Measurements from ENCODE around the gene SPRYD7. TPM values are rescaled to one million over a fixed set of nuclear protein-coding genes. Genes with fewer than 3 reads are reported as not detected.

The SPRYD7 gene
- total RNA-seq, 1 experiment from 2014 or later: 20.7 TPM

DNA sequence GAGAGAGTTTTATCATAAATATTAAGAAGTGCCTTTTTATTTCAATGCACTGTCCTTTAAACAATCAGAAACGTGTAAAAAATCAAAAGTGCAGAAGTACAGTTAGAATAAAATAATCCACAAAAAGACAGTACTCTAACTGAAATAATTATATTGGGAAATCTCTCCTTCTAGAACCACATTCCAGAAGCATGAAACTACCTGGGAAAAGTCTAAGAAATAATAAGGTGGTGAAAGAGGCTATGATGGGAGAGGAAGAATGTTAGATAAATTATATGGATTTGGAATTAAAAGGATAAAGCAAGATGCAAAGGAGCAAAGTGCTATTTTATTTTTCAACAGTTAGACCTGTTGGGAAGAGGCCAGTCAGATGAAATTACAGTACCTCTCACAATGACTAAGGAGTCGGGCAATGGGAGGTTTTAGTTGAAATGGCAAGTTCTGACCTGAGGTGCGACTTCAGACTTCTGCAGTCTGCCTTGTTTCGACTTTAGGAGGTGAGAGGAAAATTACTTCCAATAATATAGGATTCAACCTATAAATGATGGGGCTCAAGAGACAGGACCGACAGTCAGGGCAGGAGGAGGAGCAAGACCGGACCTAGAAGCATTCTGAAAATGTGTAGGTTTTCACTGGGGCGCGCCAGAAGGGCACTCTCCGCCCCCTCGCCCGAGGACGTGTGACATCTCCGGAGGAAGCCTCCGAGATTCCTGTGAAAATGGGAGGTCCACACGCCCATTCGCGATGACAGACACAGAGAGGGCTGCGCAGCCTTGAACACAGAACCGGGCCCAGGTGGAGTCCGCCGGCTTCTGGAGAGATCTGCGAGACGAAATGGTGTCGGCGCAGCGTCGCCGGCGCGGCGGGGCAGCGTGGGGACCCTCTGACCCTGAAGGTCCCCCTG is 717 bp downstream of the SPRYD7 start:
- no peaks in the 10 kb centered on the region for H3K27me3 ChIP-seq (replicated peaks; ENCODE audit: control insufficient read depth, insufficient read depth, low read length)
- Mint-ChIP-seq H3K4me1 (ENCODE audit: low read depth, unreplicated experiment) (peaks cover 26% of the 10 kb centered on the region), H3K4me3 (ENCODE audit: unreplicated experiment) (peak overlapping the region; percentile 100), H3K27me3 (ENCODE audit: insufficient read depth, unreplicated experiment) (no peaks in the 10 kb centered on the region), H3K36me3 (ENCODE audit: insufficient read depth, unreplicated experiment) (peaks cover 17% of the 10 kb centered on the region), H3K9me3 (ENCODE audit: unreplicated experiment) (no peaks in the 10 kb centered on the region), H3K27ac (ENCODE audit: unreplicated experiment) (peak overlapping the region; percentile 98)
- ChIA-PET POLR2A (interaction anchor here (0.6 to 1.6 kb wide), 9 partner anchors 16 to 825 kb away, joined by 3 to 19 read pairs (median 6); partner anchors contain the start of genes KPNA3 and TRIM13), CTCF (interaction anchor here (0.7 to 1.6 kb wide), 27 partner anchors 9 to 1133 kb away, joined by 3 to 40 read pairs (median 5); partner anchors contain the start of genes EBPL, KPNA3 and TRIM13)
- peak overlapping the region; percentile 97 for H3K4me3 ChIP-seq (ENCODE audit: low read depth, low read length)
- TF ChIP-seq, protein P1, sequence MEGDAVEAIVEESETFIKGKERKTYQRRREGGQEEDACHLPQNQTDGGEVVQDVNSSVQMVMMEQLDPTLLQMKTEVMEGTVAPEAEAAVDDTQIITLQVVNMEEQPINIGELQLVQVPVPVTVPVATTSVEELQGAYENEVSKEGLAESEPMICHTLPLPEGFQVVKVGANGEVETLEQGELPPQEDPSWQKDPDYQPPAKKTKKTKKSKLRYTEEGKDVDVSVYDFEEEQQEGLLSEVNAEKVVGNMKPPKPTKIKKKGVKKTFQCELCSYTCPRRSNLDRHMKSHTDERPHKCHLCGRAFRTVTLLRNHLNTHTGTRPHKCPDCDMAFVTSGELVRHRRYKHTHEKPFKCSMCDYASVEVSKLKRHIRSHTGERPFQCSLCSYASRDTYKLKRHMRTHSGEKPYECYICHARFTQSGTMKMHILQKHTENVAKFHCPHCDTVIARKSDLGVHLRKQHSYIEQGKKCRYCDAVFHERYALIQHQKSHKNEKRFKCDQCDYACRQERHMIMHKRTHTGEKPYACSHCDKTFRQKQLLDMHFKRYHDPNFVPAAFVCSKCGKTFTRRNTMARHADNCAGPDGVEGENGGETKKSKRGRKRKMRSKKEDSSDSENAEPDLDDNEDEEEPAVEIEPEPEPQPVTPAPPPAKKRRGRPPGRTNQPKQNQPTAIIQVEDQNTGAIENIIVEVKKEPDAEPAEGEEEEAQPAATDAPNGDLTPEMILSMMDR (IDR thresholded peaks at IDR 0.05; ENCODE audit: insufficient read depth in 1 of 2, low read depth in 1 of 2, low read length in 1 of 2, severe bottlenecking in 1 of 2, unreplicated experiment in 1 of 2): no peak
- H3K9me3 ChIP-seq: no peaks in the 10 kb centered on the region
- DNase-seq: peak; percentile 79 to 87
- BruUV-seq (replicated peaks): TSS peak; percentile 39
- H3K36me3 ChIP-seq (ENCODE audit: control insufficient read depth, insufficient read depth, low read length): no peaks in the 10 kb centered on the region
- H3K4me1 ChIP-seq: peaks cover 34% of the 10 kb centered on the region
- intact Hi-C loops (cut with micrococcal nuclease; ENCODE audit: unreplicated experiment): loop anchor here (1.0 to 5.0 kb wide), 9 partner anchors 18 to 493 kb away; partner anchors contain the start of genes CAB39L, KPNA3, SETDB2 and TRIM13

DNA sequence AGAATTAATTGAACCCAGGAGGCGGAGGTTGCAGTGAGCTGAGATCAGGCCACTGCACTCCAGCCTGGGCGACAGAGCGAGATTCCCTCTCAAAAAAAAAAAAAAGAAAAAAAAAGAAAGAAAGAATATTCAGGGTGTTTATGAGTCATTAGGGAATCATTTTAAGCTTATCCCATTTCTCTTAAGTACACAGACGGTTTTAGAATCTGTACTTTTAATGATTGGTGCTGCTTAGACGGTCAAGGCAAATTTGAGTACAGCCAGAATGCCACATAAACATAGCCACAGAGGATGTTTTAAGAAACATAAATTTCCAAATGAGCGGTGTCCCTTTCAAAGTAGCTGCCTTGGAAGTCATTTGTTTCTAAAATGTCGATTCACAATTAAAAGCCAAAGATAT is 2.6 kb downstream of the SPRYD7 start:
- POLR2A ChIA-PET: no interaction called here
- H3K27ac Mint-ChIP-seq (ENCODE audit: unreplicated experiment): peak overlapping the region; percentile 53
- no peaks in the 10 kb centered on the region for H3K27me3 Mint-ChIP-seq (ENCODE audit: insufficient read depth, unreplicated experiment)
- CTCF ChIA-PET: no interaction called here
- peaks cover 19% of the 10 kb centered on the region for H3K36me3 Mint-ChIP-seq (ENCODE audit: insufficient read depth, unreplicated experiment)
- no peak for DNase-seq
- BruUV-seq (replicated peaks): no TSS peak
- Histone ChIP-seq H3K36me3 (ENCODE audit: control insufficient read depth, insufficient read depth, low read length) (no peaks in the 10 kb centered on the region), H3K9me3 (no peaks in the 10 kb centered on the region), H3K4me1 (peaks cover 21% of the 10 kb centered on the region), H3K4me3 (ENCODE audit: low read depth, low read length) (no peak overlapping the region), H3K27me3 (replicated peaks; ENCODE audit: control insufficient read depth, insufficient read depth, low read length) (no peaks in the 10 kb centered on the region)
- H3K4me1 Mint-ChIP-seq (ENCODE audit: low read depth, unreplicated experiment): peaks cover 25% of the 10 kb centered on the region
- TF ChIP-seq, protein P1 (IDR thresholded peaks at IDR 0.05; ENCODE audit: insufficient read depth in 1 of 2, low read depth in 1 of 2, low read length in 1 of 2, severe bottlenecking in 1 of 2, unreplicated experiment in 1 of 2): no peak
- H3K4me3 Mint-ChIP-seq (ENCODE audit: unreplicated experiment): no peak overlapping the region
- intact Hi-C loops (cut with micrococcal nuclease; ENCODE audit: unreplicated experiment): no loop called here
- H3K9me3 Mint-ChIP-seq (ENCODE audit: unreplicated experiment): no peaks in the 10 kb centered on the region

- Mint-ChIP-seq H3K36me3 (ENCODE audit: insufficient read depth, unreplicated experiment) (peaks cover 23% of the 10 kb centered on the region), H3K4me3 (ENCODE audit: unreplicated experiment) (no peak overlapping the region), H3K4me1 (ENCODE audit: low read depth, unreplicated experiment) (peaks cover 18% of the 10 kb centered on the region), H3K9me3 (ENCODE audit: unreplicated experiment) (no peaks in the 10 kb centered on the region), H3K27ac (ENCODE audit: unreplicated experiment) (peak overlapping the region; percentile 53), H3K27me3 (ENCODE audit: insufficient read depth, unreplicated experiment) (no peaks in the 10 kb centered on the region)
- Histone ChIP-seq H3K36me3 (ENCODE audit: control insufficient read depth, insufficient read depth, low read length) (no peaks in the 10 kb centered on the region), H3K4me1 (peaks cover 17% of the 10 kb centered on the region), H3K27me3 (replicated peaks; ENCODE audit: control insufficient read depth, insufficient read depth, low read length) (no peaks in the 10 kb centered on the region), H3K9me3 (no peaks in the 10 kb centered on the region), H3K4me3 (ENCODE audit: low read depth, low read length) (no peak overlapping the region)
- TF ChIP-seq, protein P1 (IDR thresholded peaks at IDR 0.05; ENCODE audit: insufficient read depth in 1 of 2, low read depth in 1 of 2, low read length in 1 of 2, severe bottlenecking in 1 of 2, unreplicated experiment in 1 of 2): no peak
- ChIA-PET POLR2A (no interaction called here), CTCF (interaction anchor here (0.5 kb wide), 1 partner anchor 140 kb away, joined by 5 read pairs; no protein-coding TSS in a partner anchor)
- intact Hi-C loops (cut with micrococcal nuclease; ENCODE audit: unreplicated experiment): no loop called here
- no TSS peak for BruUV-seq (replicated peaks)
- DNase-seq: no peak
Observed at GRCh38 chr13:49932868-49933267, 3.3 kb downstream of the SPRYD7 start.
